GM21526 (cell line): ENCODE results near the gene ZNF423.

ENCODE experiments used
- ATAC-seq: cut with Tn5 transposase; IDR thresholded peaks from one replicate; pipeline ENCODE4 v1.9.1; 2021; ENCODE audit warnings: moderate library complexity; ENCODE audit not compliant: unreplicated experiment, low FRiP score

ZNF423 gene

GRCh38 chr16:49849754-49850108 lies 6.2 kb downstream of the ZNF423 start:
- no peak for ATAC-seq

GRCh38 chr16:49849037-49849753 lies 6.7 kb downstream of the ZNF423 start:
- ATAC-seq = no peak

GRCh38 chr16:49848530-49848929 lies 7.4 kb downstream of the ZNF423 start:
- no peak for ATAC-seq

- no peak for ATAC-seq
These were observed 9.1 kb downstream of the ZNF423 start for GRCh38 chr16:49846800-49847199.

- ATAC-seq = no peak
These were observed 11.6 kb downstream of the ZNF423 start for GRCh38 chr16:49844359-49844758.

GRCh38 chr16:49843758-49844157 lies 12.2 kb downstream of the ZNF423 start:
- ATAC-seq = no peak

- ATAC-seq = no peak
These were observed 12.9 kb downstream of the ZNF423 start for GRCh38 chr16:49842972-49843371.

GRCh38 chr16:49839017-49839825 lies 16.7 kb downstream of the ZNF423 start:
- no peak for ATAC-seq

- no peak for ATAC-seq
These were observed 17.4 kb downstream of the ZNF423 start for GRCh38 chr16:49838441-49839016.

- no peak for ATAC-seq
These were observed 18.1 kb downstream of the ZNF423 start for GRCh38 chr16:49837688-49838410.

GRCh38 chr16:49836668-49837067 lies 19.2 kb downstream of the ZNF423 start:
- no peak for ATAC-seq

GRCh38 chr16:49836218-49836617 lies 19.7 kb downstream of the ZNF423 start:
- no peak for ATAC-seq

- no peak for ATAC-seq
These were observed 20.6 kb downstream of the ZNF423 start for GRCh38 chr16:49835161-49835777.

- ATAC-seq = no peak
These were observed 21.3 kb downstream of the ZNF423 start for GRCh38 chr16:49834531-49835151.

- no peak for ATAC-seq
These were observed 21.9 kb downstream of the ZNF423 start for GRCh38 chr16:49833796-49834530.

- ATAC-seq = no peak
These were observed 22.8 kb downstream of the ZNF423 start for GRCh38 chr16:49833085-49833484.

GRCh38 chr16:49832177-49832576 lies 23.7 kb downstream of the ZNF423 start:
- no peak for ATAC-seq

GRCh38 chr16:49830873-49831272 lies 25.0 kb downstream of the ZNF423 start:
- no peak for ATAC-seq

GRCh38 chr16:49828533-49829267 lies 27.2 kb downstream of the ZNF423 start:
- ATAC-seq = no peak
